Liver (tissue), 3 donors: ENCODE data around the gene ACP1.

Experiments
- EGR1 ChIP-seq, 2 donors: IDR thresholded peaks; 2 replicates each; pipeline ENCODE4 v1.6.1; 2016 to 2018; ENCODE audit warnings: antibody characterized with exemption in 2 of 2, low read depth in 2 of 2
- FOXA1 ChIP-seq: IDR thresholded peaks from 2 replicates; pipeline ENCODE4 v1.6.1; 2016; ENCODE audit warnings: antibody characterized with exemption
- GABPA ChIP-seq, 2 donors: IDR thresholded peaks in 1 of 2; conservative IDR thresholded peaks in 1 of 2; 2 replicates each; pipeline ENCODE4 v1.6.1; 2016; ENCODE audit warnings: antibody characterized with exemption in 2 of 2, mild to moderate bottlenecking in 1 of 2, moderate library complexity in 1 of 2
- HNF4A ChIP-seq, 2 donors: conservative IDR thresholded peaks; 2 replicates each; pipeline ENCODE4 v1.6.1; 2016; ENCODE audit warnings: antibody characterized with exemption in 2 of 2, mild to moderate bottlenecking in 2 of 2
- HNF4G ChIP-seq: IDR thresholded peaks from 2 replicates; pipeline ENCODE4 v1.6.1; 2016; ENCODE audit warnings: antibody characterized with exemption
- JUND ChIP-seq, 2 donors: IDR thresholded peaks; 2 replicates each; pipeline ENCODE4 v1.6.1; 2016; ENCODE audit warnings: antibody characterized with exemption in 2 of 2
- MAX ChIP-seq: IDR thresholded peaks from 2 replicates; pipeline ENCODE4 v1.6.1; 2016; ENCODE audit warnings: antibody characterized with exemption
- RAD21 ChIP-seq, 2 donors: IDR thresholded peaks; 2 replicates each; pipeline ENCODE4 v1.6.1; 2016; ENCODE audit warnings: antibody characterized with exemption in 2 of 2, mild to moderate bottlenecking in 2 of 2
- SP1 ChIP-seq: IDR thresholded peaks from 2 replicates; pipeline ENCODE4 v1.6.1; 2018; ENCODE audit warnings: antibody characterized with exemption, mild to moderate bottlenecking
- TAF1 ChIP-seq: conservative IDR thresholded peaks from 2 replicates; pipeline ENCODE4 v1.6.1; 2016; ENCODE audit warnings: antibody characterized with exemption, mild to moderate bottlenecking
- YY1 ChIP-seq: IDR thresholded peaks from 2 replicates; pipeline ENCODE4 v1.6.1; 2016; ENCODE audit warnings: antibody characterized with exemption, mild to moderate bottlenecking
- ZBTB33 ChIP-seq: IDR thresholded peaks from 2 replicates; pipeline ENCODE4 v1.6.1; 2016; ENCODE audit warnings: antibody characterized with exemption
- TF ChIP-seq, protein P1 (sequence below): fragments of 150-350 bp; IDR thresholded peaks from 2 replicates; pipeline ENCODE4 v1.5.1; 2017; ENCODE audit warnings: improper control_type of control experiment, low read depth, low read length; ENCODE audit not compliant: missing input control
- TF ChIP-seq, protein P2 (sequence below): IDR thresholded peaks from 2 replicates; pipeline ENCODE4 v1.6.1; 2016; ENCODE audit warnings: antibody characterized with exemption
- donor health status: healthy.
- donor health status: healthy.

DNA sequence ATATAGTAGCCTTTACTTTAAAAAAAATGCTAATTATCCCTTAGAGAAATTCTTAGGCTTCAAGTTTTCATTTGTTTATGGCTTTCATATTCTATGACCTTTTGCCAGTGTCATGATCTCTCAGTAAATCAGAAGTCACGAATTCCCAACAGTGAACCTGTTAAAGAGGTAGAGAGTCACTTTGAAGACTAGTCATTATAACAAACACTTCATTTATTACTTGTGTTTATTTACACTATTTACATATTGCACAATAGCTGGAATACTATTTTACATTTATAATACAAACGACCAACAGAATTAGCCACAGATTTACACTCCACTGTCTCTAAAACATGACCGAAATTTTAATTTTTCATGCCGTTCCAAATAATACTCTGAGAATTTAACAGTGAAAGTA is 14.6 kb downstream of the ACP1 start:
- TF ChIP-seq, protein P1, sequence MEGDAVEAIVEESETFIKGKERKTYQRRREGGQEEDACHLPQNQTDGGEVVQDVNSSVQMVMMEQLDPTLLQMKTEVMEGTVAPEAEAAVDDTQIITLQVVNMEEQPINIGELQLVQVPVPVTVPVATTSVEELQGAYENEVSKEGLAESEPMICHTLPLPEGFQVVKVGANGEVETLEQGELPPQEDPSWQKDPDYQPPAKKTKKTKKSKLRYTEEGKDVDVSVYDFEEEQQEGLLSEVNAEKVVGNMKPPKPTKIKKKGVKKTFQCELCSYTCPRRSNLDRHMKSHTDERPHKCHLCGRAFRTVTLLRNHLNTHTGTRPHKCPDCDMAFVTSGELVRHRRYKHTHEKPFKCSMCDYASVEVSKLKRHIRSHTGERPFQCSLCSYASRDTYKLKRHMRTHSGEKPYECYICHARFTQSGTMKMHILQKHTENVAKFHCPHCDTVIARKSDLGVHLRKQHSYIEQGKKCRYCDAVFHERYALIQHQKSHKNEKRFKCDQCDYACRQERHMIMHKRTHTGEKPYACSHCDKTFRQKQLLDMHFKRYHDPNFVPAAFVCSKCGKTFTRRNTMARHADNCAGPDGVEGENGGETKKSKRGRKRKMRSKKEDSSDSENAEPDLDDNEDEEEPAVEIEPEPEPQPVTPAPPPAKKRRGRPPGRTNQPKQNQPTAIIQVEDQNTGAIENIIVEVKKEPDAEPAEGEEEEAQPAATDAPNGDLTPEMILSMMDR: no peak
- no peak for TF ChIP-seq ZBTB33
- TF ChIP-seq JUND (IDR thresholded peaks at IDR 0.05): no peak
- no peak for TF ChIP-seq TAF1
- TF ChIP-seq GABPA (IDR thresholded peaks at IDR 0.05 in 1 of 2, conservative IDR thresholded peaks at IDR 0.05 in 1 of 2): no peak
- no peak for TF ChIP-seq MAX
- TF ChIP-seq, protein P2, sequence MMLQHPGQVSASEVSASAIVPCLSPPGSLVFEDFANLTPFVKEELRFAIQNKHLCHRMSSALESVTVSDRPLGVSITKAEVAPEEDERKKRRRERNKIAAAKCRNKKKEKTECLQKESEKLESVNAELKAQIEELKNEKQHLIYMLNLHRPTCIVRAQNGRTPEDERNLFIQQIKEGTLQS: no peak
- no peak for TF ChIP-seq RAD21 (IDR thresholded peaks at IDR 0.05)
- no peak for TF ChIP-seq SP1
- TF ChIP-seq HNF4A (conservative IDR thresholded peaks at IDR 0.05): no peak
- no peak for TF ChIP-seq EGR1 (IDR thresholded peaks at IDR 0.05; ENCODE audit: low read depth in 2 of 2)
- TF ChIP-seq FOXA1: no peak
- TF ChIP-seq YY1: no peak
- TF ChIP-seq HNF4G: no peak
